Mammary epithelial cell (primary cell): Measurements from ENCODE around the gene ISLR.

Source experiments
- CTCF ChIP-seq, 2 donors: IDR thresholded peaks in 1 of 2; conservative IDR thresholded peaks in 1 of 2; 2 replicates each; pipeline ENCODE4 v1.5.1; 2011 to 2012; ENCODE audit warnings: inconsistent platforms in 2 of 2, low read length in 2 of 2, mild to moderate bottlenecking in 2 of 2, control low read depth in 1 of 2, low read depth in 1 of 2; ENCODE audit not compliant: insufficient read depth in 1 of 2; ENCODE audit errors: extremely low read depth in 1 of 2
- EZH2 ChIP-seq: IDR thresholded peaks from 2 replicates; pipeline ENCODE4 v1.6.1; 2012; ENCODE audit warnings: low read length, inconsistent platforms, borderline replicate concordance

GRCh38 chr15:74192751-74193150 lies 19.2 kb downstream of the ISLR start:
- no peak for TF ChIP-seq CTCF (conservative IDR thresholded peaks at IDR 0.05 in 1 of 2, IDR thresholded peaks at IDR 0.05 in 1 of 2; ENCODE audit: extremely low read depth in 1 of 2, insufficient read depth in 1 of 2, low read depth in 1 of 2, low read length in 2 of 2)
- no peak for TF ChIP-seq EZH2
